ENCODE measurements around the gene COL23A1.

The COL23A1 gene

DNA sequence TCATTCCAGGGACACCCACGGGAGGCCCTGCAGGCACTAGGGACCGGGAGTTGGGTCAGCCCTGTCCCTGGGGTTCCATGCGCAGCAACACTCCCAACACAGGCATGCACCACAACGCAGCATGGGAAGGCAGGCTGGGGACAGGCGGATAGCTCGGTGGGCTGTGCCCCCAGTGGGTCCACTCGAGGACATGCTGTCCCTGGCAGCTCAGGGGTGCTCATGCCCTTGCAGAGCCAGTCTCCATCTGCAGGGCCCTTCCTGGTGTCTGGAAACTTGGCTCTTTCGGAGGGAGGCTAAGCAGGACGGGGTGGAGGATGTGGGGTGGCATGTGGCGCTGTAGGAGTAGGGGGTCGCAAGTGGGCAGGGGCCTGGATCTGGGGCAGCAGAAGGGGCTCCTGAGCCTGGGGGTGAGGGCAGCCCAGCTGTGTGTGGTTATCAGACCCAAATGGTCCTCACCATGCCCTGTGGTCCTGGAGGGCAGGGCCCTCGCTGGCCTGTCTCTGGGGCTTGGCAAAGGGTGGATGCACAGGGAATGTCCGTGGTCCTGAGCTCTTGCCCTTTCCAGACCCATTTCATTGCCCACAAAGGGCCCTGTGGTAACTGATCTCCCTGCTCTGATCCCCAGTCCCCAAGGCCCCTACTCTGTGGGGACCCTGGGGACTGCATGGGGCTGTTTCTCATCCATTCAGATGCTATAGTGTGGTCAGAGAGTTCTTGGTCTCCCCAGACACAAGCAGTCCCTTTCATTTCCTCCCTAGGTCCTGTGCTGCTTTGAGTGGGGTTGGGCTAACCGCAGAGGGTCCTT lies 267.3 kb downstream of the COL23A1 start:
- H3K27ac ChIP-seq (ENCODE audit: extremely low read depth, low read depth, low read length): no peak overlapping the region
- no peaks in the 10 kb centered on the region for H3K36me3 ChIP-seq (ENCODE audit: control insufficient read depth in 2 of 2, insufficient read depth in 1 of 2, low read length in 2 of 2)
- no peaks in the 10 kb centered on the region for H3K9me3 ChIP-seq (ENCODE audit: control insufficient read depth, insufficient read depth, low read depth, low read length)
- TF ChIP-seq, protein P1, sequence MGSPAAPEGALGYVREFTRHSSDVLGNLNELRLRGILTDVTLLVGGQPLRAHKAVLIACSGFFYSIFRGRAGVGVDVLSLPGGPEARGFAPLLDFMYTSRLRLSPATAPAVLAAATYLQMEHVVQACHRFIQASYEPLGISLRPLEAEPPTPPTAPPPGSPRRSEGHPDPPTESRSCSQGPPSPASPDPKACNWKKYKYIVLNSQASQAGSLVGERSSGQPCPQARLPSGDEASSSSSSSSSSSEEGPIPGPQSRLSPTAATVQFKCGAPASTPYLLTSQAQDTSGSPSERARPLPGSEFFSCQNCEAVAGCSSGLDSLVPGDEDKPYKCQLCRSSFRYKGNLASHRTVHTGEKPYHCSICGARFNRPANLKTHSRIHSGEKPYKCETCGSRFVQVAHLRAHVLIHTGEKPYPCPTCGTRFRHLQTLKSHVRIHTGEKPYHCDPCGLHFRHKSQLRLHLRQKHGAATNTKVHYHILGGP (tag by site-specific recombination; IDR thresholded peaks at IDR 0.05): no peak
- no peak for TF ChIP-seq ZBTB17 (tag by site-specific recombination; IDR thresholded peaks at IDR 0.05)
- no peak overlapping the region for H3K4me3 ChIP-seq (ENCODE audit: low read depth, low read length)
- CTCF ChIA-PET: no interaction called here
- POLR2A ChIA-PET: no interaction called here
- no peaks in the 10 kb centered on the region for H3K4me1 ChIP-seq (ENCODE audit: control insufficient read depth, insufficient read depth, low read length)

DNA sequence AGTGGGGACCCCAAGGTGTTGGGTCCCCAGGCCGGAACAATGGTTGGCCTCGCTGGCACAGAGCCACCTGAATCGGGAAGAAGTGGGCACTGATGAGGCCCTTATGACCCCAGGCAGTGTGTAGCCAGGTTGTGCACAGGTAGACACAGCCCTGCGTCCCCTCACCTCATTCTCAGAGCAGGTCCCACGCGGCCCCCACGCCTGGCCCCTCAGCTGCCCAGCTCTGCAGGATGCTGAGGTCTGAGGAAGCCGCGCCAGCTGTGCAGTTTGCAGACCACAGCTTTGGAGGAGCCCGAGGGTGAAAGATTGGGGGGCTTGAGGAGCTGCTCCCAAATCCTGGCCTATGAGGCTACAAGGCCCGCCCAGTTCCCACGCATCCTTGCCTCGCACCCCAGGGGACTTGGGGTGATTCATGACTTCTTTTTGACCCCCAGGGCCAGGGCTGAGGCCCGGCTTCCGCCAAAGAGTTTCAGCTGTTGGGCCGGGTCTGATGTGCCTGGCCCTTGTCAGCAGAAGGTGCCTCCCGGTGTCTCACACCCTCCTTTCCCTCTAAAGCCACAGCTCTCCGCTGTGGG lies 269.8 kb downstream of the COL23A1 start:
- Histone ChIP-seq H3K4me1 (ENCODE audit: control insufficient read depth, insufficient read depth, low read length) (no peaks in the 10 kb centered on the region), H3K4me3 (ENCODE audit: low read depth, low read length) (no peak overlapping the region), H3K9me3 (ENCODE audit: control insufficient read depth, insufficient read depth, low read depth, low read length) (no peaks in the 10 kb centered on the region), H3K27ac (ENCODE audit: extremely low read depth, low read depth, low read length) (no peak overlapping the region), H3K36me3 (ENCODE audit: control insufficient read depth in 2 of 2, insufficient read depth in 1 of 2, low read length in 2 of 2) (no peaks in the 10 kb centered on the region)
- CTCF ChIA-PET: interaction anchor here (1.1 to 1.2 kb wide), 2 partner anchors 9 to 39 kb away, joined by 3 read pairs; no protein-coding TSS in a partner anchor
- POLR2A ChIA-PET: no interaction called here
- TF ChIP-seq ZFP41 (tag by site-specific recombination; IDR thresholded peaks at IDR 0.05; ENCODE audit: borderline replicate concordance) (no peak), ZNF623 (tag by site-specific recombination; IDR thresholded peaks at IDR 0.05) (no peak), ZNF202 (tag by site-specific recombination; IDR thresholded peaks at IDR 0.05; ENCODE audit: borderline replicate concordance) (no peak), ZNF473 (tag by site-specific recombination; IDR thresholded peaks at IDR 0.05) (no peak), ZNF670 (tag by site-specific recombination; IDR thresholded peaks at IDR 0.05; ENCODE audit: low read depth) (no peak), SP2 (tag by site-specific recombination; IDR thresholded peaks at IDR 0.05) (no peak), ZBTB48 (tag by site-specific recombination; IDR thresholded peaks at IDR 0.05) (no peak), ZNF239 (tag by site-specific recombination; IDR thresholded peaks at IDR 0.05) (no peak), ZNF19 (tag by site-specific recombination; IDR thresholded peaks at IDR 0.05; ENCODE audit: low read depth) (no peak), ZNF354C (tag by site-specific recombination; IDR thresholded peaks at IDR 0.05; ENCODE audit: borderline replicate concordance, low read depth) (no peak), ZNF555 (tag by site-specific recombination; conservative IDR thresholded peaks at IDR 0.05) (no peak), ZNF544 (tag by site-specific recombination; IDR thresholded peaks at IDR 0.05) (no peak), ZSCAN30 (tag by site-specific recombination; IDR thresholded peaks at IDR 0.05) (no peak), ZNF366 (tag by site-specific recombination; conservative IDR thresholded peaks at IDR 0.05) (no peak), ZNF76 (tag by site-specific recombination; IDR thresholded peaks at IDR 0.05; ENCODE audit: borderline replicate concordance, low read depth) (no peak), ZNF292 (tag by site-specific recombination; IDR thresholded peaks at IDR 0.05; ENCODE audit: borderline replicate concordance, low read depth) (no peak)
- TF ChIP-seq, protein P2, sequence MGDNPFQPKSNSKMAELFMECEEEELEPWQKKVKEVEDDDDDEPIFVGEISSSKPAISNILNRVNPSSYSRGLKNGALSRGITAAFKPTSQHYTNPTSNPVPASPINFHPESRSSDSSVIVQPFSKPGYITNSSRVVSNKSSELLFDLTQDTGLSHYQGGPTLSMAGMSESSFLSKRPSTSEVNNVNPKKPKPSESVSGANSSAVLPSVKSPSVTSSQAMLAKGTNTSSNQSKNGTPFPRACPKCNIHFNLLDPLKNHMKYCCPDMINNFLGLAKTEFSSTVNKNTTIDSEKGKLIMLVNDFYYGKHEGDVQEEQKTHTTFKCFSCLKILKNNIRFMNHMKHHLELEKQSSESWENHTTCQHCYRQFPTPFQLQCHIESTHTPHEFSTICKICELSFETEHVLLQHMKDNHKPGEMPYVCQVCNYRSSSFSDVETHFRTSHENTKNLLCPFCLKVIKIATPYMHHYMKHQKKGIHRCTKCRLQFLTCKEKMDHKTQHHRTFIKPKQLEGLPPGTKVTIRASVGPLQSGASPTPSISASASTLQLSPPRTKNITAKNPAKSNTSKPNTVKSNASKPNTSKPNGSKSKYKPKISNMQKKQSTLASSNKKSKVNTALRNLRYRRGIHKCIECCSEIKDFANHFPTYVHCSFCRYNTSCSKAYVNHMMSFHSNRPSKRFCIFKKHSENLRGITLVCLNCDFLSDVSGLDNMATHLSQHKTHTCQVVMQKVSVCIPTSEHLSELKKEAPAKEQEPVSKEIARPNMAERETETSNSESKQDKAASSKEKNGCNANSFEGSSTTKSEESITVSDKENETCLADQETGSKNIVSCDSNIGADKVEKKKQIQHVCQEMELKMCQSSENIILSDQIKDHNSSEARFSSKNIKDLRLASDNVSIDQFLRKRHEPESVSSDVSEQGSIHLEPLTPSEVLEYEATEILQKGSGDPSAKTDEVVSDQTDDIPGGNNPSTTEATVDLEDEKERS (tag by site-specific recombination; IDR thresholded peaks at IDR 0.05): no peak
- TF ChIP-seq, protein P3, sequence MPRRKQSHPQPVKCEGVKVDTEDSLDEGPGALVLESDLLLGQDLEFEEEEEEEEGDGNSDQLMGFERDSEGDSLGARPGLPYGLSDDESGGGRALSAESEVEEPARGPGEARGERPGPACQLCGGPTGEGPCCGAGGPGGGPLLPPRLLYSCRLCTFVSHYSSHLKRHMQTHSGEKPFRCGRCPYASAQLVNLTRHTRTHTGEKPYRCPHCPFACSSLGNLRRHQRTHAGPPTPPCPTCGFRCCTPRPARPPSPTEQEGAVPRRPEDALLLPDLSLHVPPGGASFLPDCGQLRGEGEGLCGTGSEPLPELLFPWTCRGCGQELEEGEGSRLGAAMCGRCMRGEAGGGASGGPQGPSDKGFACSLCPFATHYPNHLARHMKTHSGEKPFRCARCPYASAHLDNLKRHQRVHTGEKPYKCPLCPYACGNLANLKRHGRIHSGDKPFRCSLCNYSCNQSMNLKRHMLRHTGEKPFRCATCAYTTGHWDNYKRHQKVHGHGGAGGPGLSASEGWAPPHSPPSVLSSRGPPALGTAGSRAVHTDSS (tag by site-specific recombination; IDR thresholded peaks at IDR 0.05): no peak

Data from HEK293 (cell line).